ENCODE data around the gene BYSL.

DNA sequence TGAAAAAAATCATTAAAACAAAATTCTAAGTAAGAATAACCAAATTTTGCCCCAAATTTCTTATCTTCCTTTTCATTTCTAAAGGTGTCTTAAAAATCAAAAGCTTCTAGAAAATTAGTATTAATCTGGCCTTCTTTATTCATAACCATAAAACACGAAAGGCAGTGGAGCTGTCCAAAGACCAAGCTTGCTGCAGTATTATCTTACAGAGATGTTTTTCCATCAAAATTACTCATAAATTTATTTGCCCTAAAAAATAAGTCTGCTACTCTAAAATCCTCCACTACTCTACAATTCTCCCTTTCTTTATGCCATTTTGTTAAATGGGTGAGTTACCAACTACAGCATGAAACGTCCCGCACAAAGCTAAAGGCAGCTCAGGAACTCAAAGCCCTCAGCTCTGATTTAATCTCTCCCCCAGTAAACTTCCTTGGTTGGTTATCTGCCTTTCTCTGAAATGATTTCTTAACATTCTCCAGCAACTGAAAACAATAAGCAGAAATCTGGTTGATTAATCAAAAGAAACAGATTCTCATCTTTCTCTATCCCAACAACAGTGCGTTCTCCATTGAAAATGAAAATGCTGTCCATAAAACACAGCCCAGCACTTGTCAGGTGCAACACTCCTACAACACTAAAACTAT lies 28.3 kb upstream of the BYSL start:
- TF ChIP-seq, protein P1, sequence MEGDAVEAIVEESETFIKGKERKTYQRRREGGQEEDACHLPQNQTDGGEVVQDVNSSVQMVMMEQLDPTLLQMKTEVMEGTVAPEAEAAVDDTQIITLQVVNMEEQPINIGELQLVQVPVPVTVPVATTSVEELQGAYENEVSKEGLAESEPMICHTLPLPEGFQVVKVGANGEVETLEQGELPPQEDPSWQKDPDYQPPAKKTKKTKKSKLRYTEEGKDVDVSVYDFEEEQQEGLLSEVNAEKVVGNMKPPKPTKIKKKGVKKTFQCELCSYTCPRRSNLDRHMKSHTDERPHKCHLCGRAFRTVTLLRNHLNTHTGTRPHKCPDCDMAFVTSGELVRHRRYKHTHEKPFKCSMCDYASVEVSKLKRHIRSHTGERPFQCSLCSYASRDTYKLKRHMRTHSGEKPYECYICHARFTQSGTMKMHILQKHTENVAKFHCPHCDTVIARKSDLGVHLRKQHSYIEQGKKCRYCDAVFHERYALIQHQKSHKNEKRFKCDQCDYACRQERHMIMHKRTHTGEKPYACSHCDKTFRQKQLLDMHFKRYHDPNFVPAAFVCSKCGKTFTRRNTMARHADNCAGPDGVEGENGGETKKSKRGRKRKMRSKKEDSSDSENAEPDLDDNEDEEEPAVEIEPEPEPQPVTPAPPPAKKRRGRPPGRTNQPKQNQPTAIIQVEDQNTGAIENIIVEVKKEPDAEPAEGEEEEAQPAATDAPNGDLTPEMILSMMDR (IDR thresholded peaks at IDR 0.05; ENCODE audit: low read depth, low read length): no peak
- TF ChIP-seq EZH2phosphoT487 (IDR thresholded peaks at IDR 0.05; ENCODE audit: low read depth): no peak
